ENCODE measurements around the gene RPE65.
"Not testable (repeated sequence)": the region's sequence is repeated elsewhere in the genome, so short reads cannot be mapped to it uniquely, and the experiment has no call there.

The RPE65 gene

DNA sequence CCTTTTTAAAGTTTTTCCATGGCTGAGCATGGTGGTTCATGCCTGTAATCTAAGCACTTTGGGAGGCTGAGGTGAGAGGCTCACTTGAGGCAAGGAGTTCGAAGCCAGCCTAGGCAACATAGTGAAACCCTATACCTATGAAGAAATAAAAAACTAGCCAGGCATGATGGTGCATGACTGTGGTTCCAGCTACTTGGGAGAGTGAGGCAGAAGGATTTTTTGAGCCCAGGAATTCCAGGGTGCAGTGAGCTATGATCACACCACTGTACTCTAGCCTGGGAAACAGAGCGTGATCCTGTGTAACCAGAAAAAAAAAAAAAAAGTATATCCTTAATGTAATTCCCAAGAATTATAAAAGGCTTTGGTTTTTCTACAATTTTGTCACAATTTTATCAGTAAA, 29.7 kb upstream of the RPE65 start:
- H3K9me3 ChIP-seq (ENCODE audit: control insufficient read depth, low read length): no peaks in the 10 kb centered on the region
- H3K36me3 ChIP-seq (ENCODE audit: control insufficient read depth, insufficient read depth, low read length, severe bottlenecking): no peaks in the 10 kb centered on the region

GRCh38 chr1:68478662-68479061, 28.9 kb upstream of the RPE65 start:
- H3K9me3 ChIP-seq (ENCODE audit: control insufficient read depth, low read length): no peaks in the 10 kb centered on the region
- no peak overlapping the region for H3K4me3 ChIP-seq (ENCODE audit: low read length)
- H3K4me1 ChIP-seq (ENCODE audit: control insufficient read depth, insufficient read depth, low read length): no peaks in the 10 kb centered on the region
- H3K9ac ChIP-seq (ENCODE audit: low read length): no peak overlapping the region
- no peaks in the 10 kb centered on the region for H3K36me3 ChIP-seq (ENCODE audit: control insufficient read depth, insufficient read depth, low read length, severe bottlenecking)
- no peak for DNase-seq (ENCODE audit: low read depth)
- H3K27me3 ChIP-seq (replicated peaks; ENCODE audit: control insufficient read depth, insufficient read depth, low read length): no peaks in the 10 kb centered on the region

More for the DNA sequence above, 29.7 kb upstream of the RPE65 start:
- Histone ChIP-seq H3K27me3 (replicated peaks; ENCODE audit: control insufficient read depth, insufficient read depth, low read length) (no peaks in the 10 kb centered on the region), H3K4me1 (ENCODE audit: control insufficient read depth, insufficient read depth, low read length) (no peaks in the 10 kb centered on the region), H3K9ac (ENCODE audit: low read length) (no peak overlapping the region), H3K4me3 (ENCODE audit: low read length) (no peak overlapping the region)
- DNase-seq (ENCODE audit: low read depth): no peak

GRCh38 chr1:68476626-68477025, 26.9 kb upstream of the RPE65 start:
- not testable (repeated sequence) for H3K36me3 ChIP-seq (ENCODE audit: control insufficient read depth, insufficient read depth, low read length, severe bottlenecking); H3K4me1 ChIP-seq (ENCODE audit: control insufficient read depth, insufficient read depth, low read length); H3K9ac ChIP-seq (ENCODE audit: low read length); H3K9me3 ChIP-seq (ENCODE audit: control insufficient read depth, low read length); H3K4me3 ChIP-seq (ENCODE audit: low read length); DNase-seq (ENCODE audit: low read depth); H3K27me3 ChIP-seq (replicated peaks; ENCODE audit: control insufficient read depth, insufficient read depth, low read length)

GRCh38 chr1:68473060-68473459, 23.3 kb upstream of the RPE65 start:
- Histone ChIP-seq H3K27me3 (replicated peaks; ENCODE audit: control insufficient read depth, insufficient read depth, low read length) (no peaks in the 10 kb centered on the region), H3K4me3 (ENCODE audit: low read length) (no peak overlapping the region), H3K36me3 (ENCODE audit: control insufficient read depth, insufficient read depth, low read length, severe bottlenecking) (no peaks in the 10 kb centered on the region), H3K4me1 (ENCODE audit: control insufficient read depth, insufficient read depth, low read length) (no peaks in the 10 kb centered on the region), H3K9me3 (ENCODE audit: control insufficient read depth, low read length) (no peaks in the 10 kb centered on the region), H3K9ac (ENCODE audit: low read length) (no peak overlapping the region)
- no peak for DNase-seq (ENCODE audit: low read depth)

DNA sequence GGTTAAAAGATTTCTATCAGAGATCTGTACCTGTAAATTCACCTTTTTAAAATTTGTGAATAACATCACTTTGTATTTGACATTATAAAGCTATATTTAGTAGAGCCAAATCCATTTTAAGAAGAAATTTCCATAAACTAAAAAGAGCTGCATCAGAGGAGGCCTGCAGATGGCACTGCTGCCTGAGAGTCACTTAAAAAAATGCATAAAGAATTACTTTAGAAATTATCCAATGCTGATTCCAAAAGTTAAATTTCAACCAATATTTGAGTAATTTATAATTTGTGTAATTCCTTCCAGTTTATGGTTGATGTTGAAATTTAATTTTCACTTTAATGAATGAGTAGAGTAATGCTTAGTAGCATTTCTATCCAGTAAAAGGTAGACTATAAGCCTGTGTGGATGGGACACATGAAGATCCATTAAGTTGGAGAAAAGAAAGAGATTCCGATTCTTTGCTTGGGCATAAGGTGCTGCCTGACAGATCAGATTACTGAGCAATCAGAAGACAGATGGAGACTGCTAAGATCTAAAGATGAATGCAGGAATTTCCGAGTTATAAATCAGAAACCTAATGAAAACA, 20.7 kb upstream of the RPE65 start:
- peak; percentile 69 for DNase-seq (ENCODE audit: low read depth)
- Histone ChIP-seq H3K27me3 (replicated peaks; ENCODE audit: control insufficient read depth, insufficient read depth, low read length) (no peaks in the 10 kb centered on the region), H3K9me3 (ENCODE audit: control insufficient read depth, low read length) (no peaks in the 10 kb centered on the region), H3K4me3 (ENCODE audit: low read length) (no peak overlapping the region), H3K4me1 (ENCODE audit: control insufficient read depth, insufficient read depth, low read length) (no peaks in the 10 kb centered on the region), H3K36me3 (ENCODE audit: control insufficient read depth, insufficient read depth, low read length, severe bottlenecking) (no peaks in the 10 kb centered on the region), H3K9ac (ENCODE audit: low read length) (no peak overlapping the region)

DNA sequence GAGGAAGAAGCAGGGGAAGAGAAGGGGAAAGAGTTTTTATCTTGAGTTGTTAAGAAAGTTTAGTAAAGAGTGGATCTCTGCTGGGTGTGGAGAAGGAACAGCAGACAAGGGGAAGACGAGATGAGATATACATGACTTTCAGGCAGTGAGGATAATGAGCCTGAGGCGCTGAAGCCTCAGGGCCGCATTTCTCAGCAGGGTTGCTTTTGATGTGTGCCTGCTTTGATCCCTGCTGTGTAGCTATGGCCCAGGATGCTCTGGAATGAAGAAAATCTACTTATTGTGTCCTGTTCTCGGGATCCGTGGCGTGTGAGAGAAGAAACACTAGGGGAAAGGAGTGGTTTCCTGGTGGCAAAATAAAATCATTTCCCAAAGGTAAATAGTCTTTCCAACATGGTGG, 15.1 kb upstream of the RPE65 start:
- Histone ChIP-seq H3K36me3 (ENCODE audit: control insufficient read depth, insufficient read depth, low read length, severe bottlenecking) (no peaks in the 10 kb centered on the region), H3K9me3 (ENCODE audit: control insufficient read depth, low read length) (peaks cover 16% of the 10 kb centered on the region), H3K4me1 (ENCODE audit: control insufficient read depth, insufficient read depth, low read length) (no peaks in the 10 kb centered on the region), H3K4me3 (ENCODE audit: low read length) (no peak overlapping the region), H3K27me3 (replicated peaks; ENCODE audit: control insufficient read depth, insufficient read depth, low read length) (no peaks in the 10 kb centered on the region), H3K9ac (ENCODE audit: low read length) (no peak overlapping the region)
- DNase-seq (ENCODE audit: low read depth): no peak

- no peaks in the 10 kb centered on the region for H3K27me3 ChIP-seq (replicated peaks; ENCODE audit: control insufficient read depth, insufficient read depth, low read length)
- H3K9me3 ChIP-seq (ENCODE audit: control insufficient read depth, low read length): peaks cover 16% of the 10 kb centered on the region
- no peak overlapping the region for H3K9ac ChIP-seq (ENCODE audit: low read length)
- no peak overlapping the region for H3K4me3 ChIP-seq (ENCODE audit: low read length)
- DNase-seq (ENCODE audit: low read depth): no peak
- no peaks in the 10 kb centered on the region for H3K36me3 ChIP-seq (ENCODE audit: control insufficient read depth, insufficient read depth, low read length, severe bottlenecking)
- H3K4me1 ChIP-seq (ENCODE audit: control insufficient read depth, insufficient read depth, low read length): no peaks in the 10 kb centered on the region
These were observed 11.2 kb upstream of the RPE65 start for GRCh38 chr1:68460935-68461334.

GRCh38 chr1:68459796-68460195, 10.0 kb upstream of the RPE65 start:
- no peaks in the 10 kb centered on the region for H3K27me3 ChIP-seq (replicated peaks; ENCODE audit: control insufficient read depth, insufficient read depth, low read length)
- no peak overlapping the region for H3K9ac ChIP-seq (ENCODE audit: low read length)
- DNase-seq (ENCODE audit: low read depth): peak; percentile 16

GRCh38 chr1:68459091-68459490, 9.3 kb upstream of the RPE65 start:
- H3K4me1 ChIP-seq (ENCODE audit: control insufficient read depth, insufficient read depth, low read length): no peaks in the 10 kb centered on the region
- H3K4me3 ChIP-seq (ENCODE audit: low read length): no peak overlapping the region
- H3K36me3 ChIP-seq (ENCODE audit: control insufficient read depth, insufficient read depth, low read length, severe bottlenecking): no peaks in the 10 kb centered on the region
- H3K27me3 ChIP-seq (replicated peaks; ENCODE audit: control insufficient read depth, insufficient read depth, low read length): no peaks in the 10 kb centered on the region
- no peak for DNase-seq (ENCODE audit: low read depth)
- H3K9me3 ChIP-seq (ENCODE audit: control insufficient read depth, low read length): peaks cover 12% of the 10 kb centered on the region
- no peak overlapping the region for H3K9ac ChIP-seq (ENCODE audit: low read length)

More at GRCh38 chr1:68459796-68460195, 10.0 kb upstream of the RPE65 start:
- H3K9me3 ChIP-seq (ENCODE audit: control insufficient read depth, low read length): peaks cover 16% of the 10 kb centered on the region
- no peaks in the 10 kb centered on the region for H3K4me1 ChIP-seq (ENCODE audit: control insufficient read depth, insufficient read depth, low read length)
- no peak overlapping the region for H3K4me3 ChIP-seq (ENCODE audit: low read length)
- no peaks in the 10 kb centered on the region for H3K36me3 ChIP-seq (ENCODE audit: control insufficient read depth, insufficient read depth, low read length, severe bottlenecking)

GRCh38 chr1:68456202-68456601, 6.4 kb upstream of the RPE65 start:
- Histone ChIP-seq H3K9me3 (ENCODE audit: control insufficient read depth, low read length) (no peaks in the 10 kb centered on the region), H3K36me3 (ENCODE audit: control insufficient read depth, insufficient read depth, low read length, severe bottlenecking) (no peaks in the 10 kb centered on the region), H3K9ac (ENCODE audit: low read length) (no peak overlapping the region), H3K4me1 (ENCODE audit: control insufficient read depth, insufficient read depth, low read length) (no peaks in the 10 kb centered on the region), H3K4me3 (ENCODE audit: low read length) (no peak overlapping the region), H3K27me3 (replicated peaks; ENCODE audit: control insufficient read depth, insufficient read depth, low read length) (no peaks in the 10 kb centered on the region)
- DNase-seq (ENCODE audit: low read depth): no peak

DNA sequence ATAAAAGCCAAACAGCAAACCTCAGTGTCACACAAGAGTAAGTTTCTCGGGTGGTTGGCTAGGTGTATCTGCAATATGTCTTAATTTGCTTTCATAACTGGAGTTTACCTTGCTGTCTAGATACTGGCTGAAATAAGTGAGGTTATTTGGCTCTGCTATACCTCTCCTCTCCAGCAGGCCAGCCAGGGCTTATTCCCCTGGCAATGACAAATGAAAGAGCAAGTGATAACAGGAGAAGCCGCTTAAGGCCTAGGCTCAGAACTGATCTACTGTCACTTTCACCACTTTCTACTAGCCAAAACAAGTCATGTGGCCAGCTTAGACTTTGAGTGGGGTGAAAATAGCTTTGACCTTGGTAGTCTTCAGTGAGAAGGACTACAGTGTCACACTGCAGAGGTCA, 4.8 kb upstream of the RPE65 start:
- Histone ChIP-seq H3K4me1 (ENCODE audit: control insufficient read depth, insufficient read depth, low read length) (no peaks in the 10 kb centered on the region), H3K9ac (ENCODE audit: low read length) (no peak overlapping the region), H3K36me3 (ENCODE audit: control insufficient read depth, insufficient read depth, low read length, severe bottlenecking) (no peaks in the 10 kb centered on the region), H3K27me3 (replicated peaks; ENCODE audit: control insufficient read depth, insufficient read depth, low read length) (no peaks in the 10 kb centered on the region), H3K4me3 (ENCODE audit: low read length) (no peak overlapping the region), H3K9me3 (ENCODE audit: control insufficient read depth, low read length) (no peaks in the 10 kb centered on the region)
- no peak for DNase-seq (ENCODE audit: low read depth)

- no peaks in the 10 kb centered on the region for H3K36me3 ChIP-seq (ENCODE audit: control insufficient read depth, insufficient read depth, low read length, severe bottlenecking)
- no peak overlapping the region for H3K9ac ChIP-seq (ENCODE audit: low read length)
- H3K27me3 ChIP-seq (replicated peaks; ENCODE audit: control insufficient read depth, insufficient read depth, low read length): no peaks in the 10 kb centered on the region
- DNase-seq (ENCODE audit: low read depth): peak; percentile 67
- H3K4me3 ChIP-seq (ENCODE audit: low read length): no peak overlapping the region
- H3K4me1 ChIP-seq (ENCODE audit: control insufficient read depth, insufficient read depth, low read length): no peaks in the 10 kb centered on the region
- no peaks in the 10 kb centered on the region for H3K9me3 ChIP-seq (ENCODE audit: control insufficient read depth, low read length)
These were observed 3.4 kb upstream of the RPE65 start for GRCh38 chr1:68453060-68453670.

Measured in adipocyte (in vitro differentiated cells).